ENCODE measurements around the gene GCN1.

GCN1 gene

GRCh38 chr12:120222288-120222832, 27.8 kb upstream of the GCN1 start:
- TF ChIP-seq, protein P1, sequence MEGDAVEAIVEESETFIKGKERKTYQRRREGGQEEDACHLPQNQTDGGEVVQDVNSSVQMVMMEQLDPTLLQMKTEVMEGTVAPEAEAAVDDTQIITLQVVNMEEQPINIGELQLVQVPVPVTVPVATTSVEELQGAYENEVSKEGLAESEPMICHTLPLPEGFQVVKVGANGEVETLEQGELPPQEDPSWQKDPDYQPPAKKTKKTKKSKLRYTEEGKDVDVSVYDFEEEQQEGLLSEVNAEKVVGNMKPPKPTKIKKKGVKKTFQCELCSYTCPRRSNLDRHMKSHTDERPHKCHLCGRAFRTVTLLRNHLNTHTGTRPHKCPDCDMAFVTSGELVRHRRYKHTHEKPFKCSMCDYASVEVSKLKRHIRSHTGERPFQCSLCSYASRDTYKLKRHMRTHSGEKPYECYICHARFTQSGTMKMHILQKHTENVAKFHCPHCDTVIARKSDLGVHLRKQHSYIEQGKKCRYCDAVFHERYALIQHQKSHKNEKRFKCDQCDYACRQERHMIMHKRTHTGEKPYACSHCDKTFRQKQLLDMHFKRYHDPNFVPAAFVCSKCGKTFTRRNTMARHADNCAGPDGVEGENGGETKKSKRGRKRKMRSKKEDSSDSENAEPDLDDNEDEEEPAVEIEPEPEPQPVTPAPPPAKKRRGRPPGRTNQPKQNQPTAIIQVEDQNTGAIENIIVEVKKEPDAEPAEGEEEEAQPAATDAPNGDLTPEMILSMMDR (IDR thresholded peaks at IDR 0.05; ENCODE audit: borderline replicate concordance, insufficient read depth, low read depth, low read length): no peak
- H3K4me3 ChIP-seq (ENCODE audit: low read depth, low read length): no peak overlapping the region

GRCh38 chr12:120221576-120221900, 27.0 kb upstream of the GCN1 start:
- H3K4me3 ChIP-seq (ENCODE audit: low read depth, low read length): no peak overlapping the region
- TF ChIP-seq, protein P1 (IDR thresholded peaks at IDR 0.05; ENCODE audit: borderline replicate concordance, insufficient read depth, low read depth, low read length): no peak

GRCh38 chr12:120220838-120221575, 26.5 kb upstream of the GCN1 start:
- no peak overlapping the region for H3K4me3 ChIP-seq (ENCODE audit: low read depth, low read length)
- TF ChIP-seq, protein P1 (IDR thresholded peaks at IDR 0.05; ENCODE audit: borderline replicate concordance, insufficient read depth, low read depth, low read length): no peak

DNA sequence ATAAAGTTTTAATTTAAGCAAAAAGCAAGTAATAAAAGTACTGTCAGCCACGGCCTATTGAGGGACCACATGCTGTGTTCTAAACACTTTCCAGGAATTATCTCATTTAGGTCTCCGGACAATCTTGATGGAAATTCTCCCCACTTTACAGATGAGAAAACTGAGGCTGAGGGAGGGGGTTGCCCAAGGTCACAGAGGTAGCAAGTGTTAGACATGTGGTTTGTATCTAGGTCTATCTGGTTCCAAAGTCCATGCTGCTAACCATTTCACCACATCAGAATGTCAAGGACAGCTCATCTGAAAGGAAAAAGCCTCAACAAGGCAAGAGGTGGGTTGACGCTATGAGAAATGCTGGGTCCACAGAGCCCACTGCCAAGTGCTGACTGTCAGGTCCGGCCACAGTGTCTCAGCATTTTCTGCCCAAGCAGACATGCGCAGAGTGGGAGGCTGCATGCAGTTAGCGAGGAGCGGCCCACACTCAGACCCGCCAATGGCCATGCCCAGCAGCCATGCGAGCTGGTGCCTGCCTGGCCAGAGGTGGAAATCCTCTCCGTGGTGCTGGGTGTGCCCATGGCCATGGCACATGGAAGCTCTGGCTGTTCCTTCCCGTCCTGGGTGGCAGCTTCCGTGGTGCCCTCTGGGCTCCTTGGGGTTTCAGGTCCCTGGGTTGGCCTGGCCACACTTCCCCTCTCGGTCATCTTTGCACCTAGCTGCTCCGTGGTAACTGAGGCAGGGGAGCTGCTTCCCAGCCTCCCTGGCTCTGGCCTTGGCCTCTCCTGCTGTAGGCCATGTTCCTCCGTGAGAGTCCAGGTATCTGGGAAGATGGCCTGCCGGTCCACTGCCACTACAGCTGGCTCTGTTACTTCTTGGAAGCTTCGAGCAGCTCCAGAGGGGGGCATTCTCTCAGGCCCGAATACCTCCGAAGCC, 24.4 kb upstream of the GCN1 start:
- TF ChIP-seq, protein P1 (IDR thresholded peaks at IDR 0.05; ENCODE audit: borderline replicate concordance, insufficient read depth, low read depth, low read length): no peak
- no peak overlapping the region for H3K4me3 ChIP-seq (ENCODE audit: low read depth, low read length)

- H3K4me3 ChIP-seq (ENCODE audit: low read depth, low read length): no peak overlapping the region
- TF ChIP-seq, protein P1 (IDR thresholded peaks at IDR 0.05; ENCODE audit: borderline replicate concordance, insufficient read depth, low read depth, low read length): no peak
Observed at GRCh38 chr12:120216742-120217605, 22.5 kb upstream of the GCN1 start.

GRCh38 chr12:120215766-120216735, 21.5 kb upstream of the GCN1 start:
- H3K4me3 ChIP-seq (ENCODE audit: low read depth, low read length): no peak overlapping the region
- TF ChIP-seq, protein P1 (IDR thresholded peaks at IDR 0.05; ENCODE audit: borderline replicate concordance, insufficient read depth, low read depth, low read length): no peak
